GM12878 (cell line): ENCODE measurements around the gene GCSAM. TPM values are rescaled to one million over a fixed set of nuclear protein-coding genes. Genes with fewer than 3 reads are reported as not detected.

ENCODE experiments used
- ATAC-seq: fragments of 200-7000 bp; cut with Tn5 transposase; 3 replicates; pipeline ENCODE4 v1.9.1; 2020; ENCODE audit warnings: mild to moderate bottlenecking, moderate library complexity
- BruUV-seq: library from RNA; stranded (reverse); fragments of 400-500 nt; replicated peaks from 2 replicates; lab custom pipeline; 2021; lab: Mats Ljungman, UMichigan
- CTCF ChIA-PET: fragments of 300-600 bp; sonication (Branson Sonifier 250); formaldehyde crosslinking; extraction: SDS; loops from one replicate; lab custom pipeline; 2021; ENCODE audit warnings: inconsistent platforms; lab: Yijun Ruan, JAX
- POLR2A ChIA-PET: fragments of 350-600 bp; formaldehyde crosslinking; extraction: SDS; loops from one replicate; lab custom pipeline; 2021; ENCODE audit warnings: inconsistent platforms; lab: Charles Lee
- RAD21 ChIA-PET: fragments of 300-600 bp; sonication (Branson Sonifier 250); formaldehyde crosslinking; loops from one replicate; lab custom pipeline; 2023; ENCODE audit warnings: antibody characterized with exemption; ENCODE audit not compliant: unreplicated experiment; lab: Charles Lee
- SMC1A ChIA-PET: fragments of 300-600 bp; sonication (Branson Sonifier 250); formaldehyde crosslinking; loops from one replicate; lab custom pipeline; 2023; ENCODE audit not compliant: unreplicated experiment, uncharacterized antibody; lab: Charles Lee
- DNase-seq: peaks from one replicate; pipeline ENCODE4 v3.0.0-alpha.2; 2011; ENCODE audit warnings: low read depth, low spot score
- FAIRE-seq: peaks from 3 replicates; lab custom pipeline; 2011; peaks lifted over from hg19 to GRCh38; lab: Jason Lieb, UNC
- H2AFZ ChIP-seq: 2 replicates; pipeline ENCODE4 v1.6.0; 2011; ENCODE audit warnings: low read depth, low read length, control low read depth; ENCODE audit not compliant: control insufficient read depth
- H3K27ac ChIP-seq: 2 replicates; pipeline ENCODE4 v1.5.1; 2011; ENCODE audit warnings: control low read depth; ENCODE audit not compliant: control insufficient read depth, insufficient read depth
- H3K27me3 ChIP-seq, 2 experiments: replicated peaks in 1 of 2; 2 replicates each; pipeline versions ENCODE4 v1.6.0 to v1.6.1; 2011; ENCODE audit warnings: low read length in 1 of 2; ENCODE audit not compliant: control insufficient read depth in 2 of 2, insufficient read depth in 2 of 2
- H3K36me3 ChIP-seq, 2 experiments: 2 replicates each; pipeline ENCODE4 v1.5.1; 2011; ENCODE audit warnings: low read length in 1 of 2; ENCODE audit not compliant: control insufficient read depth in 2 of 2, insufficient read depth in 2 of 2
- H3K4me1 ChIP-seq: 2 replicates; pipeline ENCODE4 v1.6.1; 2011; ENCODE audit warnings: mild to moderate bottlenecking, low read length, moderate library complexity, mixed read lengths; ENCODE audit not compliant: control insufficient read depth, insufficient read depth
- H3K4me2 ChIP-seq: 2 replicates; pipeline ENCODE4 v1.6.0; 2011; ENCODE audit warnings: control low read depth; ENCODE audit not compliant: control insufficient read depth, insufficient read depth
- H3K4me3 ChIP-seq: fragments of 200-600 bp; sonication (generic); 2 replicates; pipeline ENCODE4 v1.5.1; 2016
- H3K79me2 ChIP-seq: 2 replicates; pipeline ENCODE4 v1.6.0; 2011; ENCODE audit warnings: low read length; ENCODE audit not compliant: control insufficient read depth, insufficient read depth
- H3K9ac ChIP-seq: 2 replicates; pipeline ENCODE4 v1.8.0; 2011; ENCODE audit warnings: low read length, control low read depth, mixed read lengths; ENCODE audit not compliant: control insufficient read depth, insufficient read depth
- H3K9me3 ChIP-seq: replicated peaks from 3 replicates; pipeline ENCODE4 v1.5.1; 2011; ENCODE audit warnings: mild to moderate bottlenecking, low read length; ENCODE audit not compliant: control insufficient read depth, insufficient read depth
- H4K20me1 ChIP-seq: 2 replicates; pipeline ENCODE4 v1.6.0; 2011; ENCODE audit not compliant: control insufficient read depth, insufficient read depth
- ATF7 ChIP-seq: fragments of 450-650 bp; IDR thresholded peaks from 2 replicates; pipeline ENCODE4 v1.6.1; 2016; ENCODE audit warnings: low read depth, mild to moderate bottlenecking
- CBFB ChIP-seq: IDR thresholded peaks from 2 replicates; pipeline ENCODE4 v1.6.1; 2016; ENCODE audit warnings: antibody characterized with exemption, low read depth
- CHD1 ChIP-seq: IDR thresholded peaks from 2 replicates; pipeline ENCODE4 v1.6.1; 2012; ENCODE audit warnings: low read depth, low read length, improper control_type of control experiment
- DPF2 ChIP-seq: fragments of 450-650 bp; IDR thresholded peaks from 2 replicates; pipeline ENCODE4 v1.6.1; 2017; ENCODE audit warnings: mild to moderate bottlenecking
- EGR1 ChIP-seq, 2 experiments: IDR thresholded peaks; 1 replicate in 1 of 2; 2 replicates in 1 of 2; pipeline ENCODE4 v1.6.1; 2011 to 2012; ENCODE audit warnings: low read depth in 2 of 2, low read length in 2 of 2, borderline replicate concordance in 1 of 2, mild to moderate bottlenecking in 1 of 2, moderate library complexity in 1 of 2
- EP300 ChIP-seq, 2 experiments: fragments of 150-350 bp in 1 of 2; IDR thresholded peaks; 2 replicates each; pipeline ENCODE4 v1.6.1; 2011 to 2012; ENCODE audit warnings: low read depth in 2 of 2, low read length in 2 of 2, borderline replicate concordance in 1 of 2, improper control_type of control experiment in 1 of 2, inconsistent platforms in 1 of 2; ENCODE audit not compliant: control insufficient read depth in 1 of 2
- MEF2A ChIP-seq: IDR thresholded peaks from 2 replicates; pipeline ENCODE4 v1.6.1; 2011; ENCODE audit warnings: low read depth, mild to moderate bottlenecking, low read length, moderate library complexity; ENCODE audit not compliant: insufficient read depth
- MTA2 ChIP-seq: fragments of 450-650 bp; IDR thresholded peaks from 2 replicates; pipeline ENCODE4 v1.6.1; 2016; ENCODE audit warnings: low read depth, mild to moderate bottlenecking, moderate library complexity
- NKRF ChIP-seq: fragments of 450-650 bp; conservative IDR thresholded peaks from 2 replicates; pipeline ENCODE4 v1.6.1; 2017; ENCODE audit warnings: mild to moderate bottlenecking, moderate library complexity
- NR2C2 ChIP-seq: IDR thresholded peaks from 2 replicates; pipeline ENCODE4 v1.6.1; 2011; ENCODE audit warnings: borderline replicate concordance, low read depth; ENCODE audit not compliant: control insufficient read depth, insufficient read length
- NR2F1 ChIP-seq: fragments of 450-650 bp; conservative IDR thresholded peaks from 2 replicates; pipeline ENCODE4 v1.6.1; 2017; ENCODE audit warnings: mild to moderate bottlenecking
- RELA ChIP-seq: fragments of 450-650 bp; IDR thresholded peaks from 2 replicates; pipeline ENCODE4 v1.8.0; 2014; ENCODE audit warnings: borderline replicate concordance; ENCODE audit not compliant: partially characterized antibody
- RUNX3 ChIP-seq: IDR thresholded peaks from 2 replicates; pipeline ENCODE4 v1.6.1; 2012; ENCODE audit warnings: low read length, inconsistent platforms
- SMC3 ChIP-seq: IDR thresholded peaks from 2 replicates; pipeline ENCODE4 v1.6.1; 2011; ENCODE audit warnings: low read length, improper control_type of control experiment, borderline replicate concordance
- TBL1XR1 ChIP-seq: IDR thresholded peaks from 2 replicates; pipeline ENCODE4 v1.6.1; 2012; ENCODE audit warnings: low read depth, low read length, improper control_type of control experiment
- TCF3 ChIP-seq: IDR thresholded peaks from 2 replicates; pipeline ENCODE4 v1.6.1; 2012; ENCODE audit warnings: low read depth, mild to moderate bottlenecking, low read length, borderline replicate concordance; ENCODE audit not compliant: insufficient read depth
- ZNF207 ChIP-seq: fragments of 450-650 bp; IDR thresholded peaks from 2 replicates; pipeline ENCODE4 v1.6.1; 2014; ENCODE audit warnings: antibody characterized with exemption, mild to moderate bottlenecking, borderline replicate concordance
- ZNF384 ChIP-seq: IDR thresholded peaks from 2 replicates; pipeline ENCODE4 v1.6.1; 2012; ENCODE audit warnings: low read depth, mild to moderate bottlenecking, low read length, improper control_type of control experiment, borderline replicate concordance
- WGBS: methylation state at CpG from one replicate; pipeline ENCODE4 v1.1.6; 2016; ENCODE audit warnings: low lambda C conversion rate; ENCODE audit not compliant: insufficient replicate concordance, insufficient coverage; ENCODE audit errors: missing lambda C conversion rate; 5-methylcytosine and 5-hydroxymethylcytosine counted together
- in situ Hi-C: fragments of 300-500 bp; cut with MboI; formaldehyde crosslinking; loops from 9 replicates; pipeline ENCODE4 v1.14.3; 2018; ENCODE audit warnings: mixed read lengths
- intact Hi-C: fragments of 100-400 bp; cut with micrococcal nuclease; formaldehyde crosslinking; loops from one replicate; pipeline ENCODE4 v1.14.2; 2022; ENCODE audit not compliant: unreplicated experiment
- polyA plus RNA-seq, 11 experiments: library from polyadenylated mRNA; depleted of rRNA in 4 of 11; unstranded in 6 of 11; stranded (reverse) in 5 of 11; fragments of >200 nt; fragmentation: Nextera tagmentation in 4 of 11; fragmentation: Illumina TruSeq in 1 of 11; extraction: Ambion mirVana in 4 of 11; extraction: Trizol in 1 of 11; gene quantifications; 1 replicate in 1 of 11; 2 replicates in 10 of 11; pipeline versions ENCODE4 v1.2.1 to v1.2.3, GENCODE V29; 2011 to 2016; ENCODE audit warnings: inconsistent platforms in 2 of 11, missing spikeins in 2 of 11, low read depth in 1 of 11
- total RNA-seq, 4 experiments: library from RNA; depleted of rRNA in 3 of 4; stranded (reverse); fragments of >200 nt in 3 of 4; fragmentation: Illumina TruSeq in 1 of 4; extraction: Trizol in 1 of 4; gene quantifications; 2 replicates each; pipeline versions ENCODE4 v1.2.1 to v1.2.3, GENCODE V29; 2013 to 2021
- TF ChIP-seq, protein P1 (sequence below): fragments of 450-650 bp; IDR thresholded peaks from 2 replicates; pipeline ENCODE4 v1.6.1; 2017; ENCODE audit warnings: mild to moderate bottlenecking, low read depth, inconsistent platforms; ENCODE audit not compliant: poor library complexity, severe bottlenecking

The GCSAM gene
- total and polyA plus RNA-seq, 10 of the 15 experiments (the other 5 are each of a cell fraction or from before 2014, with no cell fraction given): 81.5 to 407 (median 107) TPM

DNA sequence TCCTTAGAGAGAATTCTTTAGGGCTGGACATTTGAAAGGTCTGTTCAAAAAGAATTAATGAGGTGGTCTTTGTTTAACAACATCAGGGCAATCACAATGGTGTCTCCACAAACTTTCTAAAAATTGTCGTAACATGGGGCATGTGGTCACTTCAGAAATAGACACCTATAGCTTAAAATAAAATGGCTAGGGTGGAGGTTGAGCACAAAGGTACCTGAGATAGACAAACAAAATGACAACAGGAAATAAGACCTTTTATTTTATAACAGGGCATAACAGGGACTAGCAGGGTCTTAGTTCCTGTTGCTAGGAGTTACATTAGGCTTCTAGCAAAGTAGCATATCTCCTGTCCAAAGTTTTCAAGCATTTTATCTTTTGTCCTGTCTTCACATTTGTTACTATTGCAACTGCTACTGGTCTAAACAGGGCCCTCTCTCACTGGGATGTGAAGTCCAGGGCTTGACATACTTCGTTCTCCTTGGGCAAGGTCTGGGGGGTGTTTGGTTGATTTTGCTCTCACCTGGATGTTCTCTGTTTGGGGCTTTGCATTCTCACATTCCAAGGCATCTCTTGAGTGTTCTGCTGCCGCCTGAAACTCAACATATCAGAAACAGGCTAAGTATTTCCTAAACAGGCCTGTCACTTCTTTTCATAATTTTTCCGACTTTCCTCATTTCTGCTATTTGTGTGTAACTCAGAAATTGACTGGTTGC lies 3.0 kb downstream of the GCSAM start:
- Histone ChIP-seq H4K20me1 (no peaks in the 10 kb centered on the region), H2AFZ (no peak overlapping the region), H3K9me3 (no peaks in the 10 kb centered on the region), H3K4me3 (peak overlapping the region; percentile 78), H3K4me2 (peak overlapping the region; percentile 95), H3K27me3 (no peaks in the 10 kb centered on the region), H3K27ac (peak overlapping the region; percentile 99), H3K9ac (peak overlapping the region; percentile 98), H3K79me2 (peaks cover 94% of the 10 kb centered on the region), H3K36me3 (peaks cover 0 to 6% of the 10 kb centered on the region in 2 experiments; a peak in 1 of 4 replicates), H3K4me1 (peaks cover 47% of the 10 kb centered on the region)
- SMC1A ChIA-PET: interaction anchor here (0.5 to 18.5 kb wide), 10 partner anchors 7 to 1519 kb away, joined by 3 to 489 read pairs (median 5); partner anchors contain the start of gene SLC9C1
- ATAC-seq: peak; percentile 3
- BruUV-seq: no TSS peak
- CTCF ChIA-PET: interaction anchor here (1.8 to 18.1 kb wide), 5 partner anchors 13 to 330 kb away, joined by 7 to 226 read pairs (median 7); partner anchors contain the start of gene SLC9C1
- RAD21 ChIA-PET: interaction anchor here (0.7 to 17.9 kb wide), 8 partner anchors 9 to 436 kb away, joined by 3 to 457 read pairs (median 5); no protein-coding TSS in a partner anchor
- intact Hi-C loops: loop anchor here (10.0 kb wide), 1 partner anchor 365 kb away; the partner anchor contains the start of gene BTLA
- in situ Hi-C loops: no loop called here
- no peak for FAIRE-seq
- DNase-seq: no peak
- WGBS: 1% methylated on average over 4 of the region's 4 CpGs
- POLR2A ChIA-PET: interaction anchor here (0.9 to 12.8 kb wide), 6 partner anchors 13 to 367 kb away, joined by 3 to 345 read pairs (median 6); partner anchors contain the start of genes BTLA and CD200
- no peak for TF ChIP-seq RELA
- 0 out of 2 replicates have a peak, but pooled peaks have one; percentile 36 for TF ChIP-seq DPF2
- TF ChIP-seq SMC3: no peak
- peak in 1 of 2 experiments; percentile 39; a peak in 1 of 4 replicates for TF ChIP-seq EP300 (IDR thresholded peaks at IDR 0.05; ENCODE audit: borderline replicate concordance in 1 of 2, control insufficient read depth in 1 of 2, low read depth in 2 of 2, low read length in 2 of 2)
- TF ChIP-seq NR2C2: no peak
- TF ChIP-seq ZNF384: no peak
- no peak for TF ChIP-seq RUNX3
- TF ChIP-seq, protein P1, sequence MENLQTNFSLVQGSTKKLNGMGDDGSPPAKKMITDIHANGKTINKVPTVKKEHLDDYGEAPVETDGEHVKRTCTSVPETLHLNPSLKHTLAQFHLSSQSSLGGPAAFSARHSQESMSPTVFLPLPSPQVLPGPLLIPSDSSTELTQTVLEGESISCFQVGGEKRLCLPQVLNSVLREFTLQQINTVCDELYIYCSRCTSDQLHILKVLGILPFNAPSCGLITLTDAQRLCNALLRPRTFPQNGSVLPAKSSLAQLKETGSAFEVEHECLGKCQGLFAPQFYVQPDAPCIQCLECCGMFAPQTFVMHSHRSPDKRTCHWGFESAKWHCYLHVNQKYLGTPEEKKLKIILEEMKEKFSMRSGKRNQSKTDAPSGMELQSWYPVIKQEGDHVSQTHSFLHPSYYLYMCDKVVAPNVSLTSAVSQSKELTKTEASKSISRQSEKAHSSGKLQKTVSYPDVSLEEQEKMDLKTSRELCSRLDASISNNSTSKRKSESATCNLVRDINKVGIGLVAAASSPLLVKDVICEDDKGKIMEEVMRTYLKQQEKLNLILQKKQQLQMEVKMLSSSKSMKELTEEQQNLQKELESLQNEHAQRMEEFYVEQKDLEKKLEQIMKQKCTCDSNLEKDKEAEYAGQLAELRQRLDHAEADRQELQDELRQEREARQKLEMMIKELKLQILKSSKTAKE: no peak
- TF ChIP-seq CHD1: 0 out of 2 replicates have a peak, but pooled peaks have one; percentile 74
- no peak for TF ChIP-seq ATF7
- peak; percentile 70 for TF ChIP-seq MEF2A
- TF ChIP-seq EGR1 (IDR thresholded peaks at IDR 0.05; ENCODE audit: borderline replicate concordance in 1 of 2, low read depth in 2 of 2, low read length in 2 of 2): no peak
- TF ChIP-seq MTA2: no peak
- no peak for TF ChIP-seq NR2F1
- no peak for TF ChIP-seq ZNF207
- TF ChIP-seq TCF3: no peak
- TF ChIP-seq NKRF: no peak
- no peak for TF ChIP-seq CBFB
- TF ChIP-seq TBL1XR1: peak; percentile 71; the same call in 1 of the 2 replicates
